Adipose tissue (tissue), 3 donors: ENCODE measurements around the gene ADAMTS15. TPM values are rescaled to one million over a fixed set of nuclear protein-coding genes. Genes with fewer than 3 reads are reported as not detected.

Experiments
- H3K27ac ChIP-seq: one replicate; pipeline ENCODE4 v1.5.1; 2013; ENCODE audit warnings: low read depth, low read length
- WGBS, 3 donors: extraction: QIAGEN DNeasy Blood & Tissue Kit; methylation state at CpG; one replicate each; pipeline ENCODE4 v1.1.7; 2013; 5-methylcytosine and 5-hydroxymethylcytosine counted together
- polyA plus RNA-seq, 3 donors: library from polyadenylated mRNA; stranded (reverse); fragments of 200-250 nt; gene quantifications; one replicate each; pipeline ENCODE4 v1.2.3, GENCODE V29; 2013
- donor health status: healthy with polysubstance abuse.
- donor health status: Bipolar disorder and iron deficiency.
- donor health status: healthy.

ADAMTS15 gene, protein sequence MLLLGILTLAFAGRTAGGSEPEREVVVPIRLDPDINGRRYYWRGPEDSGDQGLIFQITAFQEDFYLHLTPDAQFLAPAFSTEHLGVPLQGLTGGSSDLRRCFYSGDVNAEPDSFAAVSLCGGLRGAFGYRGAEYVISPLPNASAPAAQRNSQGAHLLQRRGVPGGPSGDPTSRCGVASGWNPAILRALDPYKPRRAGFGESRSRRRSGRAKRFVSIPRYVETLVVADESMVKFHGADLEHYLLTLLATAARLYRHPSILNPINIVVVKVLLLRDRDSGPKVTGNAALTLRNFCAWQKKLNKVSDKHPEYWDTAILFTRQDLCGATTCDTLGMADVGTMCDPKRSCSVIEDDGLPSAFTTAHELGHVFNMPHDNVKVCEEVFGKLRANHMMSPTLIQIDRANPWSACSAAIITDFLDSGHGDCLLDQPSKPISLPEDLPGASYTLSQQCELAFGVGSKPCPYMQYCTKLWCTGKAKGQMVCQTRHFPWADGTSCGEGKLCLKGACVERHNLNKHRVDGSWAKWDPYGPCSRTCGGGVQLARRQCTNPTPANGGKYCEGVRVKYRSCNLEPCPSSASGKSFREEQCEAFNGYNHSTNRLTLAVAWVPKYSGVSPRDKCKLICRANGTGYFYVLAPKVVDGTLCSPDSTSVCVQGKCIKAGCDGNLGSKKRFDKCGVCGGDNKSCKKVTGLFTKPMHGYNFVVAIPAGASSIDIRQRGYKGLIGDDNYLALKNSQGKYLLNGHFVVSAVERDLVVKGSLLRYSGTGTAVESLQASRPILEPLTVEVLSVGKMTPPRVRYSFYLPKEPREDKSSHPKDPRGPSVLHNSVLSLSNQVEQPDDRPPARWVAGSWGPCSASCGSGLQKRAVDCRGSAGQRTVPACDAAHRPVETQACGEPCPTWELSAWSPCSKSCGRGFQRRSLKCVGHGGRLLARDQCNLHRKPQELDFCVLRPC
- polyA plus RNA-seq: 10 to 100 TPM in 2 of 3 donors, 1 to 10 TPM in 1; 3.5 to 22.6 (median 10.1) TPM

DNA sequence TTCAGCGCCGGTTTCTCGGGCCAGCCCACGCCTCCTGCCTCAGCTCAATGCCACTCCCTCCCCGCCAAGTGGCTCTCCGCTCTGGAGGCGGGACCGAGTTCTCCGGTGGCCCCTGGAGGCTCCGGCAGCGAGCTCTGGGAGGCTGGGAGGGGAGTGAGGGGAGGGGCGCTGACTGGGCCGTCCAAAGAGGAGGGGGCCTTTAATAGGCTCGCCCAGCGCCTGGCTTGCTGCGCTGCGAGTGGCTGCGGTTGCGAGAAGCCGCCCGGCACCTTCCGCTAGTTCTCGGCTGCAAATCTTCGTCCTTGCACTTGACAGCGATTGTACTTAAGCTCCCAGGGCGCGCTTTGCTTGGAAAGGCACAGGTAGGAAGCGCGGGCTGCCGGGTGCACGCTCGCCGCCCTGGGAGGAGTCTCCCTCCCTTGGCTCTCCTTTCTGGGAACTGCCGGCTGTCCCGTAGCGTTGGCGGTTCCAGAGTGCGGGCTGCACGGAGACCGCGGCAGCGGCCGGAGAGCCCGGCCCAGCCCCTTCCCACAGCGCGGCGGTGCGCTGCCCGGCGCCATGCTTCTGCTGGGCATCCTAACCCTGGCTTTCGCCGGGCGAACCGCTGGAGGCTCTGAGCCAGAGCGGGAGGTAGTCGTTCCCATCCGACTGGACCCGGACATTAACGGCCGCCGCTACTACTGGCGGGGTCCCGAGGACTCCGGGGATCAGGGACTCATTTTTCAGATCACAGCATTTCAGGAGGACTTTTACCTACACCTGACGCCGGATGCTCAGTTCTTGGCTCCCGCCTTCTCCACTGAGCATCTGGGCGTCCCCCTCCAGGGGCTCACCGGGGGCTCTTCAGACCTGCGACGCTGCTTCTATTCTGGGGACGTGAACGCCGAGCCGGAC is at the start of gene ADAMTS15:
Gene ADAMTS15 (plus strand): TSS at position 230 of the 894 bp plus-strand sequence. CDS start 329 bp downstream, at position 559.
- WGBS, 3 donors: 1% methylated on average over 75 of the region's 75 CpGs
- H3K27ac ChIP-seq: no peak within 1 kb of the TSS

DNA sequence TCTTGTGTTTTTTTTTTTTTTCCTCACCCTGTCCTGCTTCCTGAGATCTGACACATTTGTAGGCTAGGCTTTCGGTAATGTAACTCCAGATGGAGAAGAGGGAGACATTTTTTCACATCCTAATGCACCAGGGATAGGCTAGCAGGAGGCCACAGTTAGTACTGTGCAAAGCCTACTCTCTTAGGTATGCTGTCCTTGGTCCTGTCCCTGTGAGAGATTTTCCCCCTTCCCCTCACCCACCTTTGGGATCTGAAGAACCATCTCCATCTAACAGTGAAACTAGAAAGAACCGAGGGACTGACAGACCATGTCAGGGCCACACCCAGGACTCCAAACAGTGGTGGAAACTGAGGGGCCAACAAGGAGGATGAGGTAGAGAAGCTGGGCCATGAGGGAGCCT is 49.2 kb upstream of the ADAMTS15 start:
- H3K27ac ChIP-seq: no peak overlapping the region
- 87 to 95% (median 90%) methylated on average over 2 of the region's 2 CpGs for WGBS, 3 donors

DNA sequence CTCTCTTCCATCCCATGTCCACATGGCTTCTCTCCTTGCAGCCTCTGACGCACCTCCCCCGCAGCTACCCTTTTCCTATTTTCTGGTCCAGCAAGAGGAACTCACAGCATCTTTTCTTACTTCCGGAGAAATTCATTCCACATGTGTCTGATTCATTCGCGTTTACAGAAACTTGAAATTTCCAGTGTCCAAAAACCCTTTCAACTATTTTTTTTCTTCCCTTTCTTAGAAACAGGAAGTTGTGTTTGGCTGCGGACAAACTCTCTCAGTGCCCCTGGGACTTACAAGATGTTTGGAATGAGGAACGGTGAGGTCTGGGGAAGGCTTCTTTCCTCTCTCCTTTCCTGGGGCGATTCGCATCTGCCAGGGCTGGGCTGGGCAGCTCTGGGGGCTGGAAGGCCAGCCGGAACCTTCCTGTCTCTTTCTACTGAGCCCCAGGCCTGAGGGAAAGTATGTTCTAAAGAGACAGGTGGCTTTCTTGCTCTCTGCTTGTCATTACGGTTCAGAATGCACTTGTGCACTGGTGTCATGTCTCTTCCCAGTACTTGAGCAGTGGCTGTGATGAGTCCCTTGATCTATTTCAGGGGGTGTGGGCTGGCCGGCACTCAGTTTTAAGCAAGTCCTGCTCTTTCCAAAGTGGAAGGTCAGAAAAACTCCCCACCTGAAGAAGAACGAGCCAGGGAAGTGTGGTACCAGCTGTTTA is 47.5 kb upstream of the ADAMTS15 start:
- no peak overlapping the region for H3K27ac ChIP-seq
- WGBS, 3 donors: 20 to 65% (median 24%) methylated on average over 13 of the region's 13 CpGs

DNA sequence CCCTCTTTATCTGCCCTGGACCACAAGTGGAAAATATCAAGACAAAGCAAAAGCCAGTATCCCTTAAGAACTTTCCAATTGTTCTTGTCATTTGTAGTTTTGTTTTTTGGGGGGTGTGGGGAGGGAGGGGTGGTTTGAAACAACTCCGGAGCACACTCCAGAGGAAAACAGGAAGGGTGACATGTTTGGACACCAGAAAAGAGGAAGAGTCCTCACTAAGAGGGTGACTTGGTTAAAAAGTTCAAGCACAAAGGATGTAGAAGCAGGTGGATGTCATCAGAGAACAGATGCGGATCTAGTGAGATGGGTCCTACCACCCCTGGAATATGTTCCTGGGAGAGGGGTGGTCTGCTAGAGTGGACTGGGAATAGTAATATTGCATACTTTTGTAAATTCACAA is 45.9 kb upstream of the ADAMTS15 start:
- no peak overlapping the region for H3K27ac ChIP-seq
- 43 to 74% (median 51%) methylated on average over 2 of the region's 2 CpGs for WGBS, 3 donors

DNA sequence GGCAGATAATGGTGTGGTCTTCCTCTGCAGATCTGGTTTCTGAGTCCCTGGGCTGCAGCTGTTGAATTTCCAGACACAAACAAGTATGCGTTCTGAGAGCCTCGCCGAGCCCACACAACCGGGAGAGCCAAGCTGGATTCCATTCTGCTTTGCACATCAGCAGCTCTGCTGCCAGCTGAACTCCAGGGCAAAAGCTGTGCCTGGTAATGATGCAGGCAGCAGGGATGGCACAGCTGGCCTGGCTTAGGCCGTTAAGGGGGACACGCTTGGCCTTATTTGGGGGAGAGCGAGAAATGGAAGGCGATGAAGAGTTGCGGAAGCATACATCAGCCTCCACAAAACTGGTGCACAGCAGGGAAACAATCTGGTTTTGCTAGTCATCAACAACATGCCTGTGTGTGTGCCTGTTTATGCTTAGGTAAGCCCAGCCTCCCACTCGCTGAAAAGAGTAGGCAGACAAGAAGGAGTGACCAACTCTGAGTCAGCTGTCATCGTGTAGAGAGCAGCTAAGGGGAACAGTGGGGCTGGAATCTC is 45.1 kb upstream of the ADAMTS15 start:
- no peak overlapping the region for H3K27ac ChIP-seq
- 55 to 71% (median 64%) methylated on average over 11 of the region's 11 CpGs for whole genome bisulfite sequencing, 3 donors

DNA sequence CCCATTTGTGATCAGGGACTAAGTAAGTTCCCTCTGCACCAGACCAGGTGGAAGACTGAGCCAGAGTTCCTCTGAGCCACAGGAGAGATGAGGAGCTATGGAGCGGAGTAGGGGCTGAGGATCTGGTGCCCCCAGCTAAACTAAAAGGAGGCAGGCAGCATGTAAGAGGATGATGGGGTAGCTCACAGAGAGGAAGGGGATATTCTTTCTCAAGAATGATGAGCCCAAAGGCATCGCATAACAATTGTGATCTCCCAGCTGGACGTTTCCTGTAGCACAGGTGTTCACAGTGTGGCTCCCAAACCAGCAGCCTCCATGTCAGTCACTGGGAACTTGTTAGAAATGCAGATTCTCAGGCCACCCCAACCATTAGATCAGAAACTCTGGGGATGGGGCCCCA is 44.5 kb upstream of the ADAMTS15 start:
- WGBS, 3 donors: 80 to 86% (median 86%) methylated on average over 3 of the region's 3 CpGs

DNA sequence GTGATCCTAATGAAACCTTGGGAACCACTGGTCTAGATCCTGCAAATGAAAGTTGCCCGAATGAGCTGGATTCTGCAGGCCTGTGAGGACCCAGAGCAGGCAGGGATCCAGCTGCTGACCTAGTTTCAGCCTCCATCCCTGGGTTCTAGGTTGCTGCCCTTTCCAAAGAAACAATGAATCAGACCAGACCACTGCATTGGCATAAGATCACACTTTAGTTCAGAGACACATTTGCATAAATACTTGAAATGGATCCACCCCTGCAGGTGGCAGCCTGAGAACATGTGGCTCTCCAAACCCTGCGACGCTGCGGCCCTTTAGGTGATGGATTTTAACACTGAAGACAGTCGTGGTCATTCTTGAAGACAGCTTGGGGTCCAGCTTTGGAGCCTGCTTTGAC is 43.7 kb upstream of the ADAMTS15 start:
- 85 to 92% (median 89%) methylated on average over 5 of the region's 5 CpGs for WGBS, 3 donors
- H3K27ac ChIP-seq: no peak overlapping the region

More for the DNA sequence above, 44.5 kb upstream of the ADAMTS15 start:
- H3K27ac ChIP-seq: no peak overlapping the region

DNA sequence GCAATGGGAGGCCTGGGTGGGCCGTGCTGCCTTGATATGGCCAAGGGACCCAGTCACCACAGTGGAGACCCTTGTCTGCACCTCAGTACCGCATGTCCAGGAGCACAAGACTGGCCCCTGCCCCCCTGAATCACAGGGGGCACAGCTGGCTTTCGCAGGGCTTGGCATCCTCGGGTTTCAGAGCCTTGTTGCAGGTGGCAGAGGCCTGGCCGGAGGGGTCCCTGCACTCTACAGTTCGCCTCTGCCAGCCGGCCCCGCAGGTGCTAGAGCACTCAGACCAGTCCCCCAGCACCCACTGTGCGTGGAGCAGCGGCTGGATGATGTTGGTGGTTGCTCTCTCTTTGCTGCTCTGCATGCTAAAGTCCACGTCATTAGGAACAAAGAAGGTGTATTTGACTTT is 43.0 kb upstream of the ADAMTS15 start:
- H3K27ac ChIP-seq: no peak overlapping the region
- WGBS, 3 donors: 88 to 93% (median 93%) methylated on average over 11 of the region's 11 CpGs

DNA sequence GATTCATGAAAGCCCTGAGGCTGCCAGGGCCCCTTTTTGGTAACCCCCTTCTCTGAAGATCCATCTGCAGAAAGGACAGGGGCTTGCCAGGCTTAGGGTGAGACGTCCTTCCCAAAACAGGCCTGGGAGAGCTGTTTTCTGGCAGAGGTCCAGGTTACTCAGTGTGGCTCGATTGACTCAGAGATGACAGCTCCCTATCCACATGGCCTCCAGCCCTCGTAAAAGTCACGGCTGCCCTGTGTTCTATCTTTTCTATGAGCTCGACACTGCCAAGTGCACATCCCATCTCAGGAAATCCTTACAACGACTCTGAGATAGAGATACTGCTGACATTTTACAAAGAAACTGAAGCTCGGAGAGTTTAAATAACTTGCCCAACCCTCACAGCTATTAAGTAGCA is 40.5 kb upstream of the ADAMTS15 start:
- no peak overlapping the region for H3K27ac ChIP-seq
- 39 to 64% (median 43%) methylated on average over 7 of the region's 7 CpGs for WGBS, 3 donors

DNA sequence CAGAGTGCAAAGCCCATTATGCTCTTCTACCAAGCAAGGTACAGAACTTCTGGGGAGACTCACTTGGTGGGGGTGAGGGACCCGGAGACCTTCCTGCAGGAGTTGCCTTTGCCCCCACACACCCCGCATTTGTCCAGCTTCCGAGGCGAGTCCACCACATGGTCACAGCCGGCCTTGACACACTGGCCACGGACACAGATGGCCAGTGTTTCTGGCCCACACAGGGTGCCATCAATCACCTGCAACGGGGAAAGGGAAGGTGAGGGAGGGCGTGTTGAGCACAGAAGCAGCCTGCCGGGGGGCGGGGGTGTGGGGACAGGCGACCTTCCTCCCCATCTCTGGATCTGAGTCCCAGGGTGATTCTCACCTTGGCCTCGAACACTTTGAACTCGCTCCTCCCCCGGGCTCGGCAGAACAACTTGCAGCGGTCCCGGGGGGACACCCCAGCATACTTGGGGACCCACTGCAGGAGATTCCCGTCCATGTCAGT is 40.0 kb upstream of the ADAMTS15 start:
- WGBS, 3 donors: 61 to 80% (median 79%) methylated on average over 18 of the region's 18 CpGs
- H3K27ac ChIP-seq: no peak overlapping the region

DNA sequence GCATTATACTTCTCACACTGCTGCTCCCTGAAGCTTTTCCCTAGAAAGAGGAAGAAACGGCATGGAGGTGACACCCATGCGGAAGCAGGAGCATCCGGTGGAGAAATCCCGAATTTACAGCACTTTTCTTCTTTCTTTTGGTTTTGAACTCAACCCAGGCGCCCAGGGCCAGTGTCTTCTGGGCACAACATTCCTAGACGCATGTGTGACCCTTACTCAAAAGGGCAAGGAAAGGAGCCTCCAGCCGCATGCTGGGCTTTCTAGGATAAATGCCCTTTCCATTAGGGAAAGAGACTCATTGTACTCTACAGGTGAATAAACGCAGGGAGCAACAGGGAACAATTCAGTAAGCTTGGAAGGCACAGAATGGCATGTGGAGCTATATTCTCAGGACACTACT is 39.5 kb upstream of the ADAMTS15 start:
- WGBS, 3 donors: 79 to 87% (median 81%) methylated on average over 8 of the region's 8 CpGs
- H3K27ac ChIP-seq: no peak overlapping the region

DNA sequence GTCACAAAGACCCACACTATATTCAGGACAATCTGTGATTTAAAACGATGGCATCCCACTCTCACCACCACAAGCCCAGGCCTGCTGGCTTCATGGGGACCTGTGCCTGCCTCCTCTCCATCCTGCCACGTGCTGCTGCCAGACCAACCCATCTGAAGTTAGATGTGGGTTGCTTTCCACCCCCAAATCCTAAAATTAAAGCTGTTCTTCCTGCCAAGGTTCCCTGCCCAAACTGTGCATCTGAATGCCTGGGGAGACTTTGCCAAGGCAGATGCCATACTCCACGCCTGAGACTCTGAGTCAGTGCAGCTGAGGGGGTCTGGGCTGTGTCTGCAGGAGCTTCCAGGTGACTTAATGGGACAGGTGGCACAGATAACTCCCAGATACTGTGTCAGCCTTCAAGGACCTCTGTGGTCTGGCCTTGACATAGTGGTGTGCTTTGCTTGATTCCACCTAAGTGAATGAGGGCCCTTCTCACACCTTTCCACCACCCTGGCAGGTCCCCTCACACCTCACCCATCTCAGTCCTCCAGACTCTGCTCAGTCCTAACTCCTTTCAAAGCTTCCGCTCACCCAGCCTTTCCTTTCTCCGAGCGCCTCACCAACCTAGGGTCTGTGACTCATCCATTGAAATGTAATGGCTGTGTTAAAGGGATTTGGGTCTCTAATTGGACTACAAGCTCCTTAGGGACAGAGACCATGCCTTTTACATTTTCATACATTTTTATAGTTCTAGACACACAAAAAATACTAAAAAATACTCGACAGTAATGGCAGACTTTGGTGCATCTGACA is 38.7 kb upstream of the ADAMTS15 start:
- WGBS, 3 donors: 79 to 92% (median 89%) methylated on average over 7 of the region's 7 CpGs
- no peak overlapping the region for H3K27ac ChIP-seq

DNA sequence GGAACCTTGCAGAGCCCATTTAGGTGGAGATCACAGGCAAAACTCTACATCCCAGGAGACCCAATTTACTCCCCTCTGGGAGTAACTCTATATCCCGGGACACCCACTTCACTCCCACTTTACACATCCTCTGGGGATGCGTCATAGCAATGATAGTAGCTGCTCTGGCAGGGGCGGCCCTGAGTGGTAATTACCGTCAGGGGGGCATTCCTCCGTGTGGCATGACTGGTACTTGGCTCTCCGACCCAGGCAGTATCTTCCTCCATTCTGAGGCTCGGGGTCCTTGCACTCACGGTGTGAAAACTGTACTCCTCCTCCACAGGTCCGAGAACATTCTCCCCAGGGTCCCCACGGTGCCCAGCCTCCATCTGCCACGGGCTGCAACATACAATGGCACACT is 37.2 kb upstream of the ADAMTS15 start:
- no peak overlapping the region for H3K27ac ChIP-seq
- whole genome bisulfite sequencing, 3 donors: 80 to 88% (median 87%) methylated on average over 11 of the region's 11 CpGs

DNA sequence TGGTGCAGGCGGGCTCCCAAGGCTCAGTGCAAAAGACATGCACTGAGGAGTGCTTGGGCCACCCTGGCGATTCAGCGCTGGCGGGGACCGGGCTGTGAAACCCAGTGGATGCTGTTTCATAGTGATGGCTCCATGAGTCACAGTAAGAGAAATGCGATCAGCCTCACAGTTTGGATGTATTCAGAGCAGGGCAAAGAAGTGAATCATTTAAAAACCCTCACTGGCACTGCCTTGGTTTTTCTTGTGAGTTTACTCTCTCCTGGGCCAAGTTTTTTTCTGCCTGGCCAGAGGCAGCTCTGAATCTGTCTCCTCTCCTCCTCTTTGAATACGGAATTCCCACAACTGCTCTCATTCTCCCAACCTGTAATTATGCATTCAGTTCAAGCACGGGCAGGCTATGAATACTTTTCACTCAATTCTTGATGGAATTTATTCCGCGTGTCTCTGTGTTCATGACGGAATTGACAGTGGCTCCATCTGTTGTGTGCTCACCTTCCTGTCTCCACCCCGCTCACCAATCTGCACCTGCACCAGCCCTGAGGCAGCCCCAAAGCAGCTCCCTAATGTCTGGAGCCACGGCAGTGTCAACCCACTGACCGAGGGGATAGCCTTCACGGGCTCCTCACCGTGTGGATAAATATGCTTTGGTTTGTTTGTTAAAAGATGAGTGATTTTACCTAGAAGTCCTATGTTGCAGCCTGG is 34.9 kb upstream of the ADAMTS15 start:
- whole genome bisulfite sequencing, 3 donors: 77 to 88% (median 87%) methylated on average over 16 of the region's 16 CpGs

DNA sequence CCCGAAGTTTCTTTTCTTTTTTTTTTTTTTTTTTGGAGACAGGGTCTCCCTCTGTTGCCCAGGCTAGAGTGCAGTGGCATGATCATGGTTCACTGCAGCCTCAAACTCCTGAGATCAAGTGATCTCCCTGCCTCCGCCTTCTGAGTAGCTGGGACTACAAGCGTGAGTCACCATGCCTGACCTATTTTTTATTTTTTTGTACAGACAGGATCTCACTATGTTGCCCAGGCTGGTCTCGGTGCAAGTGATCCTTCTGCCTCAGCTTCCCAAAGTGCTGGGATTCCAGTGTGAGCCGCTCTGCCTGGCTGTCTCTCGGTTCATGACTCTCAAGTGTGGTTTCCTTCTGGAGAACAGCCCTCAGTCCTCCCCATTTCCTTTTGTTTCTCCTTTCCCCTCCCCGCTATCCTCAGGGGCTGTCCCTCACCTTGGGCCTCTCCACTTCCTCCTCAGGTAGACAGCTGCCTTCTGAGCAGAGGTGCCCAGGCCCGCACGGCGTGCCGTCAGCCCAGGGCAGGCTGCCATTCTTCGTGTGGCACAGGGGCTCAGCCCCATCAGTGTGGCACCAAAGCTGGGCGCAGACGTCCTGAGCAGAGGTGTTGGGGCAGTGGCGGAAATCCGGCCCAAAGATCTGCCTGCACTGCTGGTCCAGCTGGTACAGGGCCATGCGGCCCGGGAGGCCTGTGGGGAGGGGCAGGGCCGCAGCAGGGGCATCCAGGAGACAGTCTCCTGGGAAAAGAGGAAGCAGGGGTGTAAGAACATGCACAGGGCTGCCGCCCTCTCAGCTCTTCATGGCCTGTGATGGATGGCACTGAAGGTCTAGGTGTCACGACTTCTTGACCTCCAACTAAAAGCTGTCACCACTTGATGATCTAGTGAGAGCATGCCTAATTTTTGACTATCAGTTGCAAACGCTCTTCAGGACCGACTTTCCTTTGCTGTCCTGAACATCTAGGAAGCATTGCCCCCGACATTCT is 34.1 kb upstream of the ADAMTS15 start:
- no peak overlapping the region for H3K27ac ChIP-seq
- WGBS, 3 donors: 57 to 71% (median 59%) methylated on average over 24 of the region's 24 CpGs

More for the DNA sequence above, 34.9 kb upstream of the ADAMTS15 start:
- H3K27ac ChIP-seq: no peak overlapping the region
